ENCODE results near the gene GPR35. TPM values are rescaled to one million over a fixed set of nuclear protein-coding genes. Genes with fewer than 3 reads are reported as not detected.

GPR35 gene
- polyA plus RNA-seq, 3 donors = 30.6 to 37.8 (median 36.3) TPM

DNA sequence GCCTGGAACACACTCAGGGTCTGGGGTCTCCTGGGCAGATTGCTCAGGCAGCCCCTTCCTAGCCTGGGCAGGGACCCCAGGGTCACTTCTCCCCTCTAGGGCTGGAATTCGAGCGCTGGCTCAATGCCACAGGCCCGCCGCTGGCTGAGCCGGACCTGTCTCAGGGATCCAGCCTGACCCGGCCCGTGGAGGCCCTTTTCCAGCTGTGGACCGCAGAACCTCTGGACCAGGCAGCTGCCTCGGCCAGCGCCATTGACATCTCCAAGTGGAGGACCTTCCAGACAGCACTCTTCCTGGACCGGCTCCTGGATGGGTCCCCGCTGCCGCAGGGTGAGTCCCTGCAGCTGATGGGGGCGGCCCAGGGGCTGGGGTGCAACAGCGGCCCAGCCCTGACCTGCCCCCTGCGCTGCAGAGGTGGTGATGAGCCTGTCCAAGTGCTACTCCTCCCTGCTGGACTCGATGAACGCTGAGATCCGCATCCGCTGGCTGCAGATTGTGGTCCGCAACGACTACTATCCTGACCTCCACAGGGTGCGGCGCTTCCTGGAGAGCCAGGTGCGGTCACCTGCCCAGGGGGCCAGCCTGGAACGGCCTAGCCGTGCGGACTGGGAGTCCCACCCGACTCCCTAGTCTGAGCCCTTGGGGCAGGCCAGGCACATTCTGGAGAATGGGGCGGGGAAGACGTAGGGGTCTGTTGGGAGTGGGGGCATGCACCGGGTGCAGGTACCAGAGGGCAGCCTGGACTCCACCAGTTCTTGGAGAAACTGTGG is 48.7 kb upstream of the GPR35 start:
- Mint-ChIP-seq H3K36me3 (peaks cover 50 to 70% of the 10 kb centered on the region in 2 donors), H3K27ac (peak overlapping the region in 3 of 7 donors; percentile 25 to 63 (median 42)), H3K27me3 (ENCODE audit: low read depth in 3 of 3) (peaks cover 0 to 2% (median 2%) of the 10 kb centered on the region in 3 donors), H3K9me3 (peaks cover 0 to 1% (median 0%) of the 10 kb centered on the region in 7 donors), H3K4me1 (peaks cover 36% of the 10 kb centered on the region), H3K4me3 (no peak overlapping the region)
- Histone ChIP-seq H3K4me1 (ENCODE audit: control insufficient read depth in 1 of 2, insufficient read depth in 2 of 2, low read length in 2 of 2) (peaks cover 36 to 41% of the 10 kb centered on the region in 2 donors), H3K79me2 (ENCODE audit: insufficient read depth, low read length) (peaks cover 64% of the 10 kb centered on the region), H3K9ac (ENCODE audit: insufficient read depth, low read length, poor library complexity, severe bottlenecking) (no peak overlapping the region), H4K20me1 (ENCODE audit: insufficient read depth, low read length) (peaks cover 94% of the 10 kb centered on the region), H3K27ac (ENCODE audit: low read depth in 1 of 2, low read length in 2 of 2) (no peak overlapping the region), H3K36me3 (replicated peaks in 1 of 2; ENCODE audit: control insufficient read depth in 1 of 2, insufficient read depth in 2 of 2, low read length in 2 of 2) (peaks cover 65 to 74% of the 10 kb centered on the region in 2 donors), H2AFZ (ENCODE audit: insufficient read depth, low read depth, low read length, poor library complexity, severe bottlenecking) (no peak overlapping the region), H3K9me3 (replicated peaks in 1 of 2; ENCODE audit: control insufficient read depth in 1 of 2, insufficient read depth in 1 of 2, low read length in 2 of 2) (no peaks in the 10 kb centered on the region), H3K4me2 (replicated peaks; ENCODE audit: extremely low read depth, low read length, poor library complexity, severe bottlenecking) (no peak overlapping the region), H3K27me3 (ENCODE audit: control insufficient read depth in 2 of 2, insufficient read depth in 2 of 2, low read length in 2 of 2) (no peaks in the 10 kb centered on the region), H3K4me3 (replicated peaks in 1 of 3; ENCODE audit: low read depth in 2 of 3, low read length in 3 of 3) (no peak overlapping the region)
- TF ChIP-seq, protein P1, sequence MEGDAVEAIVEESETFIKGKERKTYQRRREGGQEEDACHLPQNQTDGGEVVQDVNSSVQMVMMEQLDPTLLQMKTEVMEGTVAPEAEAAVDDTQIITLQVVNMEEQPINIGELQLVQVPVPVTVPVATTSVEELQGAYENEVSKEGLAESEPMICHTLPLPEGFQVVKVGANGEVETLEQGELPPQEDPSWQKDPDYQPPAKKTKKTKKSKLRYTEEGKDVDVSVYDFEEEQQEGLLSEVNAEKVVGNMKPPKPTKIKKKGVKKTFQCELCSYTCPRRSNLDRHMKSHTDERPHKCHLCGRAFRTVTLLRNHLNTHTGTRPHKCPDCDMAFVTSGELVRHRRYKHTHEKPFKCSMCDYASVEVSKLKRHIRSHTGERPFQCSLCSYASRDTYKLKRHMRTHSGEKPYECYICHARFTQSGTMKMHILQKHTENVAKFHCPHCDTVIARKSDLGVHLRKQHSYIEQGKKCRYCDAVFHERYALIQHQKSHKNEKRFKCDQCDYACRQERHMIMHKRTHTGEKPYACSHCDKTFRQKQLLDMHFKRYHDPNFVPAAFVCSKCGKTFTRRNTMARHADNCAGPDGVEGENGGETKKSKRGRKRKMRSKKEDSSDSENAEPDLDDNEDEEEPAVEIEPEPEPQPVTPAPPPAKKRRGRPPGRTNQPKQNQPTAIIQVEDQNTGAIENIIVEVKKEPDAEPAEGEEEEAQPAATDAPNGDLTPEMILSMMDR (IDR thresholded peaks at IDR 0.05) = no peak
- 97% methylated on average over 32 of the region's 32 CpGs for WGBS (ENCODE audit: insufficient coverage)
- intact Hi-C loops (cut with micrococcal nuclease) = no loop called here
- no peak for DNase-seq

DNA sequence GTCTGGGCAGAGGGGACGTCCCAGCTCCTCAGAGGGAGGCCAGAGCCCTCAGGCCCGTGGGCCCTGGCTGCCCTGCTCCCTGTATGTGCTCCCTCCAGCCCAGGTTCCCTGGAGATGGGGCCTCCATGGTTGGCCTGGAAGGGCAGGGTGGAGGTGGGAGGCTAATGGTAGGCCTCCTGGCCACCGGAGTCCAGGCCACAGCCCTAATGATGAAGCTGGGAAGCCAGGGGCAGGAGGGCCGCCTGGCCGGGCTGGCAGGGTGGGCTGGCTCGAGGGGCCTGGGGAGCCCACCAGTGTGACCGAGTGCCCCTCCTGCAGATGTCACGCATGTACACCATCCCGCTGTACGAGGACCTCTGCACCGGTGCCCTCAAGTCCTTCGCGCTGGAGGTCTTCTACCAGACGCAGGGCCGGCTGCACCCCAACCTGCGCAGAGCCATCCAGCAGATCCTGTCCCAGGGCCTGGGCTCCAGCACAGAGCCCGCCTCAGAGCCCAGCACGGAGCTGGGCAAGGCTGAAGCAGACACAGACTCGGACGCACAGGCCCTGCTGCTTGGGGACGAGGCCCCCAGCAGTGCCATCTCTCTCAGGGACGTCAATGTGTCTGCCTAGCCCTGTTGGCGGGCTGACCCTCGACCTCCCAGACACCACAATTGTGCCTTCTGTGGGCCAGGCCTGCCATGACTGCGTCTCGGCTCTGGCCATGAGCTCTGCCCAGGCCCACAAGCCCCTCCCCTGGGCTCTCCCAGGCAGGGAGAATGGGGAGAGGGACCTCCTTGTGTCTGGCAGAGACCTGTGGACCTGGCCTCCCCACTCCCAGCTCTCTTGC is 47.8 kb upstream of the GPR35 start:
- no peaks in the 10 kb centered on the region for H3K9me3 ChIP-seq (replicated peaks in 1 of 2; ENCODE audit: control insufficient read depth in 1 of 2, insufficient read depth in 1 of 2, low read length in 2 of 2)
- H3K27ac Mint-ChIP-seq = peak overlapping the region in 1 of 7 donors; percentile 46
- peak overlapping the region in 1 of 2 donors; percentile 41 for H3K27ac ChIP-seq (ENCODE audit: low read depth in 1 of 2, low read length in 2 of 2)
- H3K36me3 Mint-ChIP-seq = peaks cover 52 to 65% of the 10 kb centered on the region in 2 donors
- H3K4me3 ChIP-seq (replicated peaks in 1 of 3; ENCODE audit: low read depth in 2 of 3, low read length in 3 of 3) = no peak overlapping the region
- H3K27me3 Mint-ChIP-seq (ENCODE audit: low read depth in 3 of 3) = peaks cover 0 to 2% (median 2%) of the 10 kb centered on the region in 3 donors
- H3K4me2 ChIP-seq (replicated peaks; ENCODE audit: extremely low read depth, low read length, poor library complexity, severe bottlenecking) = no peak overlapping the region
- peaks cover 64% of the 10 kb centered on the region for H3K79me2 ChIP-seq (ENCODE audit: insufficient read depth, low read length)
- peaks cover 38% of the 10 kb centered on the region for H3K4me1 Mint-ChIP-seq
- TF ChIP-seq, protein P1 (IDR thresholded peaks at IDR 0.05) = no peak
- H3K27me3 ChIP-seq (ENCODE audit: control insufficient read depth in 2 of 2, insufficient read depth in 2 of 2, low read length in 2 of 2) = no peaks in the 10 kb centered on the region
- WGBS (ENCODE audit: insufficient coverage) = 95% methylated on average over 21 of the region's 26 CpGs
- peaks cover 57 to 66% of the 10 kb centered on the region in 2 donors for H3K36me3 ChIP-seq (replicated peaks in 1 of 2; ENCODE audit: control insufficient read depth in 1 of 2, insufficient read depth in 2 of 2, low read length in 2 of 2)
- no peak overlapping the region for H2AFZ ChIP-seq (ENCODE audit: insufficient read depth, low read depth, low read length, poor library complexity, severe bottlenecking)
- intact Hi-C loops (cut with micrococcal nuclease) = no loop called here
- H3K4me3 Mint-ChIP-seq = no peak overlapping the region
- no peak overlapping the region for H3K9ac ChIP-seq (ENCODE audit: insufficient read depth, low read length, poor library complexity, severe bottlenecking)
- H3K4me1 ChIP-seq (ENCODE audit: control insufficient read depth in 1 of 2, insufficient read depth in 2 of 2, low read length in 2 of 2) = peaks cover 36 to 40% of the 10 kb centered on the region in 2 donors
- DNase-seq = no peak
- H4K20me1 ChIP-seq (ENCODE audit: insufficient read depth, low read length) = peaks cover 86% of the 10 kb centered on the region
- peaks cover 0 to 2% (median 0%) of the 10 kb centered on the region in 7 donors for H3K9me3 Mint-ChIP-seq

Measured in CD14-positive monocyte (primary cell).